HG02623 (cell line): ENCODE measurements around the gene LIPI.
"Not testable (repeated sequence)": the region's sequence is repeated elsewhere in the genome, so short reads cannot be mapped to it uniquely, and the experiment has no call there.

Source experiments
- ATAC-seq: cut with Tn5 transposase; IDR thresholded peaks from one replicate; pipeline ENCODE4 v1.9.1; 2021; ENCODE audit warnings: moderate library complexity; ENCODE audit not compliant: unreplicated experiment

Gene LIPI

GRCh38 chr21:14120091-14120734 is 90.5 kb downstream of the LIPI start:
- peak; percentile 57 for ATAC-seq

- no peak for ATAC-seq
Observed at GRCh38 chr21:14119038-14119437, 91.7 kb downstream of the LIPI start.

DNA sequence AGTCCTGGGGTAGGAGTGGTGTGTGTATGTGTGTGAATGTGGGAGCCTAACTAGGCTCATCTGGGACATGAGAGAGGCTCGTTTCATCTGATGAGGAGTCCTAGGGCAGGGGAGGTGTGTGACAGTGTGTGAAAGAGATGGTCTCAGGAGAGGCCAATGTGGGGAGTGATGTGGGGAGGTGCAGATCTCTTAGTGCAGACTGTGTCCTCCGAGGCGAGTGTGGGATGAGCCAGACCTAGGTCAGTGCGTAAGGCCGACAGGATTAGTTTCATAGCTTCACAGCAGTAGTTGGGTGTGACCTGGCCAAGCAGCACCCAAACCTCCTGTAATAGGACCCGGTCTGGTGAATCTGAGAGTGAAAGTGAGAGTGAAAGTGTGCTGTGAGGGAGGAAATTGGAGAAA is 94.7 kb downstream of the LIPI start:
- ATAC-seq = peak; percentile 72

DNA sequence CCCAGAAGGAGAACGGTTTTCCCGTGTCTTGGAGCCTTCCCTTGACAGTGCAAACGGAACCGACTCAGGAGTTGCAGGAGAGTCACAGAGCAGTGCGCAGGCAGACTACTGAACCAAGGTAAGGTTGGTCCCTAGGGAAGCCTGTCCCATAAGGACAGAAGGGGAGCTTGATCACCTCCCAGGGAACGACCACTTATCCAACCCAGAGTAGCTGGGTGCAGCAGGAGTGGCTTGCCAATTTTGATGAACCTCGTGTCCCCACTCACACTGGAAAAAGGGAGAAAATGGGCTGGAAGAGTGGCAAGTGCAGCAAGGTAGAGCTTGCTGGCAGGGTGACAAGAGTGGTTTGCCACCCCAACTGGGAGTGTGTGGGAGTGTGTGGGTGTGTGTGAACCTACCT is 95.1 kb downstream of the LIPI start:
- no peak for ATAC-seq

GRCh38 chr21:14114251-14114650 is 96.5 kb downstream of the LIPI start:
- ATAC-seq = no peak

GRCh38 chr21:14104564-14104963 is 106.2 kb downstream of the LIPI start:
- not testable (repeated sequence) for ATAC-seq

- no peak for ATAC-seq
Observed at GRCh38 chr21:14099570-14099969, 111.2 kb downstream of the LIPI start.

- no peak for ATAC-seq
Observed at GRCh38 chr21:14097881-14098499, 112.8 kb downstream of the LIPI start.

DNA sequence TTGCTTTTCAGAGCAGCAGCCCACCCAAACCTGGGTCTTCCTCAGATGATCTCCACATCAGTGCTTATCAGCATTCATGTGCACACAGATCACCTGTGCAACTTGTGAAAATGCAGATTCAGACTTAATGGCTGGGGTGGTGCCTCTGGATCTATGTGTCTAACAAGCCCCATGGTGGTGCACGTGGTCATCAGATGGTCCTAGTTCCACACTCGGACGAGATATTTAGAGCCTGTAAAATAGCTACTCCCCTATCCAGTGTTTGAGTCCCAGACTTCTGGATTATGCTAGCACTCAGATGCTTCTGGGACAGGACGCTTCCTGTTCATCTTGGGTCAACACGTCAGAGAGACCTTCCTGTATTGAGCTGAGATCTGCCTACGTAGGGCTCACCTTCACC is 114.2 kb downstream of the LIPI start:
- no peak for ATAC-seq

DNA sequence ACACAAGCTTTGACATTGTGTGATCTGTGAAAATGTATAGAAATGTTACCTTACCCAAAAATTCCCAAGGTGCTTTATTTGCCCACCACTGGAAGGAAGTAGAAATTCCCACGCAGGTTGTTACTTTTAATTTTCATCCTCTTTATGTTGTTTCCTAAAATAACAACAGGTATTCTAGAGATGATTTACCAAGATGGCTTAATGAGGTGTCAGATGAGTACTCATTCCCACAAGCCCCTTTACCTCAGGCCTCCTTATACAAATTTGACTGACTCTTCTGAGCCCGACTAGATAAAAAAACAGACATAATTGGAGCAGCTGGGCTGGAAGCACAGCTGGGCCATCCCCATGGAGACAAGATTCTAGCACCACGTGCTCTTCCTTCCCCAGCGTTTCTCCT is 114.6 kb downstream of the LIPI start:
- no peak for ATAC-seq

- ATAC-seq = no peak
Observed at GRCh38 chr21:14095056-14095455, 115.7 kb downstream of the LIPI start.

GRCh38 chr21:14092834-14093560 is 117.8 kb downstream of the LIPI start:
- no peak for ATAC-seq

GRCh38 chr21:14090184-14090583 is 120.6 kb downstream of the LIPI start:
- not testable (repeated sequence) for ATAC-seq

DNA sequence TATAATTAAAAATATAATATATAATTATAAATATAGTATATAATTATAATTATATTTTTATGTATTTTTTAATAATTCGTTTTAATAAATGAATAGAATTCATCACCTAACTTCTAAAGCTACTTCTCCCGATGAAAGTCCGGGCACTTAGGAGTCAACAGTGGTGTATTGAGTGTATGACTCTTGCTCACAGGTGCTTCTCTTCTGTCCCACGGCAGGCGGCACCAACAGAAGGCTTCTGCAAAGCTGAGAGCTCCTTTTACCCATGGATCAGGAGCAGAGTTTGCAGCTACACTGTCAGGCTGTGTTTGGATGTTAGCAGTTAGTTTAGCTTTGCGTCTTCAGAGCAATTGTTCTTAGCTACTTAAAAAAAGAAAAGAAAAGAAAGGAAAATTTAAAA is 122.4 kb downstream of the LIPI start:
- ATAC-seq = no peak

- ATAC-seq = peak; percentile 67
Observed at GRCh38 chr21:14086553-14086952, 124.2 kb downstream of the LIPI start.

DNA sequence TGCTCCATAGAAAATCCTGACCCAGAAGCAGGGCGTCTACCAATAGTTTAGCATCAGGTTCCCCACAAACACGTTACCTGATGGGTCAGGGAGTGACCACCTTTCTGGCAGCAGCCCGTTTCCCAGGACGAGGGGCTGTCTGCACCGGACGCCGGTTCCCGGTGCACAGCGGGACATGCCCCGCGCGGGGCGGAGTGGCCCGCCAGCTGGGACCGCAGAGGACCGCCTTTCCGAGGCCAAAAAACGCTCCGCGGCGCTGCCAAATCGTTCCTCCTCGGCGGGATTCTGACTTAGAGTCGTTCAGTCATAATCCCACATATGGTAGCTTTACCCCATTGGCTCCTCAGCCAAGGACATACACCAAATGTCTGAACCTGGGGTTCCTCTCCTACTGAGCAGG is 126.1 kb downstream of the LIPI start:
- ATAC-seq = no peak

- no peak for ATAC-seq
Observed at GRCh38 chr21:14084068-14084501, 126.7 kb downstream of the LIPI start.

GRCh38 chr21:14080764-14081096 is 130.0 kb downstream of the LIPI start:
- no peak for ATAC-seq

DNA sequence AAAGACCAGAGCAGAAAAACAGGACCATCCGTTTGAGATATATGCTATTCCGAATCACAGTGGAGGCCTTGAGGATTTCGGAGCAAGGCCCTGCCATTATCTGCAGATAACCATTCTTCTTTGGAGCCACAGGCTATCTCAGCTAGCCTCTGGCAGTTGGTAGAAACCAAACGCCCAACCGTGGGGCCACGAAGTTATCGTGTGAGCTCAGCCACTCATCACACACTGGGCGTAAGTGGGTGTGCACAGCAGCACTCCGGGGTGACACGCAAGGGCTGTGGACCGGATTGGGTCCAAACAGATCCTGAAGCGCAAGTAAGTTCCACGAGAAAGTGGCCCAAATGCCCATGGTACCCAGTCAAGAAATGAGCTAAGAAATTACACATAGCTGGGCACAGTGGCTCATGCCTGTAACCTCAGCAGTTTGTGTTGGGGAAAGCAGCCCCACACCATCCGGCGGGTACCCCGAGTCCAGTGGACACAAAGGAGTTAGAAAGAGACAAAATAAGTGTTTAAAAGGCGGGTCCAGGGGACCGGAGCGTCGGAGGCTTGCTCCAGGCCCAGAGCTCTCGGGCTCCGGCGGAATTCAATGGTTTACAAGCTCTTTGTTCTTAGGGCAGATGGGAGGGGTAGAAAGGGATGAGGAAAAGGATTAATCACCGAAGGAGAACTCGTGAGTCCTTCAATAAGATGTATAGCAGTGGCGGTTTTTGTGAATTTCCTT is 130.6 kb downstream of the LIPI start:
- no peak for ATAC-seq

GRCh38 chr21:14078746-14079375 is 131.9 kb downstream of the LIPI start:
- ATAC-seq = no peak

DNA sequence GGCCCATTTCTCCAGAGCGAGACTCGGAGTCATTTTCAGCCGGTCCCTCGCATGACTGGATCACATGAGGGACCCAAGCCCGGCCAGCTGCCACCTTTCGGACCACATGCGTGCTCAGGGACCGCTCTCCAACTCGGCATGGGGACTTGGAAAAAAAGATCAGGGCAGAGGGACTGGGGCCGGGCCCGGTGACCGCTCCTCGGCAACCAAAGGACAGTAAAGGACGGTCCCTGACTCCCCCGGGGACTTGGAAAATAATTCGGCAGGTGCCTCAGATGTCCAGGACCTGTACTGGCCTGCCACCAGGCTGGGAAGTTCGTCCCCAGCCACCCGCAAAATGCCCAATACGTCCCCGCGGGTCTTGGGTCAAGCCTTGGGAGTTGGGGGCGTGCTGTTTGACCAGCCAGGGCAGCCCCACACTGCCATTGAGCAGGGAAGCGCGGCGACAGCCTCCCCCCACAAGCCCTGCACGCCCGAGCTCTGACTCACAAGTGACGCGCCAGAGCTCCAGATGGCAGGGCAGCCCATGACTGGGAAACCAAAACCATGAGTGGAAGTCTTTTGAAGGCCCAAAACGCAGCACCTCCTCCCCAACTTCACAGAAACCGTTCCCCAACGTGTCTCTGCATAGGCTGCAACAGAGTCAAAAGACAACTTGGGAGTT is 134.5 kb downstream of the LIPI start:
- no peak for ATAC-seq
